ENCODE data around the gene ELFN2. TPM values are rescaled to one million over a fixed set of nuclear protein-coding genes. Genes with fewer than 3 reads are reported as not detected.

ELFN2 gene
- total RNA-seq, 1 experiment from 2014 or later, result 0.07 TPM

DNA sequence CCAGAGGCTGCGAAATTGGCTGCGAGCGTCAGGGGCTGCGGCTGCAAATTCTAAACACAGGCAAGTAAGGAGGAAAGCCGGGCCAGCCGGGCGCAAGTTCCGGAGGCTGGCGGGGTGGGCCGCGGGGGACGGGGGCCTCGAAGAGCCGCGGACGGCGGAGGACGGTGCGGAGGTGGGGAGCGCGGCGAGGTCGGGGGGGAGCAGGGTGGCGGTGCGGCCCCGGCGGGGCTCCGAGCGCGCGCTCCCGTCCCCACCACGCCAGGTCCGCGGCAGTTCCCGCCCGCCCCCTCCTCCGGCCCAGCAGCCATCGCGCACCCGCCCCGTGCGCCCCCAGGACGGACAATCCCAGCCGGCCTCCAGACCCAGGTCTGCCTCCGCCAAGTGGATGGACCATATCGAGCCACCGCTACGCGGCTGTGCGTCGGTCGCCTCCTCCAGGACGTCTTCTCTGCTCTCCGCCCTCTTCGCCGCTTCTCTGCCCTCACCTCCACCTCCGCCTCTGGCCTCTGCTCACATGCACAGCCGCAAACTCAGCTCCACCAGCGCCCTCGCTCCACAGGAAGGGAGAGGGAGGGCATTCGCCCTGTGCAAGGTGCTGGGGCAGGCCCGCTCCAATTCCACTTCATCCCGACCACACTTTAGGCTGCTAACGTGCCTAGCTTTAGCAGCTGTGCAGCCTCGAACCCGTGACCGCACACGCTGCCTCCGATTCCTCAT, 7.2 kb downstream of the ELFN2 start:
- no peaks in the 10 kb centered on the region for H3K9me3 ChIP-seq
- H3K4me3 ChIP-seq, result no peak overlapping the region; the same call in 1 of the 2 replicates
- H3K36me3 ChIP-seq, result no peaks in the 10 kb centered on the region
- peak; percentile 14 for DNase-seq
- H3K27me3 ChIP-seq, result peaks cover 13% of the 10 kb centered on the region; the same call in 1 of the 2 replicates

DNA sequence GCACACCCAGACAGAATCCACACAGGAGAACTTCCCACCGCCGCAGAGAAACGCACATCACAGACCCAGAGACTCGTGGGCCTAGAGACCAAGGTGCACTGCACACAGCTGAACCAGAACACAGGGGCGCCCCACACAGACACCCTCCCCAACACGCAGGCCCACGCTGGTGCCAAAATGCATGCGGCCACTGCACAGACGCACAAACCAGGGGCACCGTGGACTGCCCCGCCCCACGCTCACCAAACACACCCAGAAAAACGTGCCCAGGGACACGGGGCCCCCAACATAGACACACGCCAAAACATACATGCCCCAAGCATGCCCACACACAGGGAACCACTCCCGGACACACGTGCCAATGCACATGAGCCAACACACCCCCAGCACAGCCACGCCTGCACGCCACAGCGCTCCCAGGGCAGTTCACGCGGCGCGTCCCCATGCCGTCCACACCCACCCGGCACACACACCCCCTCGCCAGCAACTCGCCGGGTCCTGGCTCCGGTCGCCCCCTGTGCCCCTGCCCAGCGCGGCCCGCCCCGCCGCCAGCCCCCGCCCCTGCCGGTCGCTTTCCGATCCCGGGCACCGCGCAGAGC, 7.8 kb downstream of the ELFN2 start:
- no peaks in the 10 kb centered on the region for H3K9me3 ChIP-seq
- no peak overlapping the region for H3K4me3 ChIP-seq
- no peaks in the 10 kb centered on the region for H3K36me3 ChIP-seq
- no peak for DNase-seq
- H3K27me3 ChIP-seq, result peaks cover 13% of the 10 kb centered on the region; the same call in 1 of the 2 replicates

GRCh38 chr22:37418627-37419369, 8.5 kb downstream of the ELFN2 start:
- Histone ChIP-seq H3K4me3 (no peak overlapping the region), H3K36me3 (no peaks in the 10 kb centered on the region), H3K9me3 (no peaks in the 10 kb centered on the region), H3K27me3 (peaks cover 13% of the 10 kb centered on the region; the same call in 1 of the 2 replicates)
- no peak for DNase-seq

GRCh38 chr22:37417677-37418348, 9.5 kb downstream of the ELFN2 start:
- DNase-seq, result no peak
- Histone ChIP-seq H3K9me3 (no peaks in the 10 kb centered on the region), H3K27me3 (peaks cover 13% of the 10 kb centered on the region; the same call in 1 of the 2 replicates), H3K36me3 (no peaks in the 10 kb centered on the region), H3K4me3 (no peak overlapping the region)

- no peak for DNase-seq
- no peaks in the 10 kb centered on the region for H3K9me3 ChIP-seq
- no peak overlapping the region for H3K4me3 ChIP-seq
- no peaks in the 10 kb centered on the region for H3K36me3 ChIP-seq
- H3K27me3 ChIP-seq, result peaks cover 13% of the 10 kb centered on the region; the same call in 1 of the 2 replicates
Observed at GRCh38 chr22:37417264-37417663, 10.0 kb downstream of the ELFN2 start.

- Histone ChIP-seq H3K36me3 (no peaks in the 10 kb centered on the region), H3K27me3 (peaks cover 13% of the 10 kb centered on the region; the same call in 1 of the 2 replicates), H3K9me3 (no peaks in the 10 kb centered on the region), H3K4me3 (no peak overlapping the region)
- DNase-seq, result no peak
Observed at GRCh38 chr22:37416827-37417226, 10.5 kb downstream of the ELFN2 start.

GRCh38 chr22:37416389-37416788, 10.9 kb downstream of the ELFN2 start:
- H3K27me3 ChIP-seq, result peaks cover 13% of the 10 kb centered on the region; the same call in 1 of the 2 replicates
- no peak overlapping the region for H3K4me3 ChIP-seq
- no peak for DNase-seq
- H3K9me3 ChIP-seq, result no peaks in the 10 kb centered on the region
- no peaks in the 10 kb centered on the region for H3K36me3 ChIP-seq

GRCh38 chr22:37415210-37415609, 12.1 kb downstream of the ELFN2 start:
- H3K36me3 ChIP-seq, result no peaks in the 10 kb centered on the region
- no peaks in the 10 kb centered on the region for H3K9me3 ChIP-seq
- H3K27me3 ChIP-seq, result peaks cover 5% of the 10 kb centered on the region; the same call in 1 of the 2 replicates
- no peak overlapping the region for H3K4me3 ChIP-seq
- DNase-seq, result no peak

- Histone ChIP-seq H3K36me3 (no peaks in the 10 kb centered on the region), H3K27me3 (no peaks in the 10 kb centered on the region)
- no peak for DNase-seq
Observed at GRCh38 chr22:37414288-37414687, 13.0 kb downstream of the ELFN2 start.

DNA sequence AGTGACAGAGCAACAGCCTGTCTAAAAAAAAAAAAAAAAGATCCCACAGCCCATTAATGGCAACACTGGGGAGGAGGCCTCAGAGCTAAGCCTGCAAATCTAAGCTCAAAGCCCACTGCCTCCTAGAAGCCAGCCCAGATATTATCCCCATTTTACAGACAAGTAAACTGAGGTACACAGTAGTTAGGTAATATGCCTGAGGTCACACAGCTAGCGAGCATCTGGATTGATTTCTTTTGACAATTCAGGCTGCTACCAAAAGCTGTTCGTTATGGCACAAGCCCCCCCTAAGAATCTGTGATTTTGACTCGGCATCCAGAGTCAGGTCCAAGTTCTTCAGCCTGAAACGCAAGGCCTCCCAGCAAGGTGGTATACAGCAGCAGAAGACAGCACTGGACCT, 13.7 kb downstream of the ELFN2 start:
- Histone ChIP-seq H3K9me3 (no peaks in the 10 kb centered on the region), H3K27me3 (no peaks in the 10 kb centered on the region), H3K36me3 (no peaks in the 10 kb centered on the region), H3K4me3 (no peak overlapping the region)
- DNase-seq, result no peak

More at GRCh38 chr22:37414288-37414687, 13.0 kb downstream of the ELFN2 start:
- no peaks in the 10 kb centered on the region for H3K9me3 ChIP-seq
- no peak overlapping the region for H3K4me3 ChIP-seq

- Histone ChIP-seq H3K9me3 (no peaks in the 10 kb centered on the region), H3K36me3 (no peaks in the 10 kb centered on the region), H3K4me3 (no peak overlapping the region), H3K27me3 (no peaks in the 10 kb centered on the region)
- DNase-seq, result no peak
Observed at GRCh38 chr22:37412495-37413250, 14.6 kb downstream of the ELFN2 start.

- DNase-seq, result no peak
- Histone ChIP-seq H3K4me3 (no peak overlapping the region), H3K27me3 (no peaks in the 10 kb centered on the region), H3K9me3 (no peaks in the 10 kb centered on the region), H3K36me3 (no peaks in the 10 kb centered on the region)
Observed at GRCh38 chr22:37411655-37412054, 15.6 kb downstream of the ELFN2 start.

- no peak for DNase-seq
- no peaks in the 10 kb centered on the region for H3K36me3 ChIP-seq
- no peaks in the 10 kb centered on the region for H3K27me3 ChIP-seq
- no peaks in the 10 kb centered on the region for H3K9me3 ChIP-seq
- H3K4me3 ChIP-seq, result no peak overlapping the region
Observed at GRCh38 chr22:37410174-37411055, 16.9 kb downstream of the ELFN2 start.

- no peaks in the 10 kb centered on the region for H3K9me3 ChIP-seq
- no peaks in the 10 kb centered on the region for H3K36me3 ChIP-seq
- no peak overlapping the region for H3K4me3 ChIP-seq
- no peak for DNase-seq
- H3K27me3 ChIP-seq, result no peaks in the 10 kb centered on the region
Observed at GRCh38 chr22:37409459-37410050, 17.7 kb downstream of the ELFN2 start.

GRCh38 chr22:37409031-37409430, 18.2 kb downstream of the ELFN2 start:
- Histone ChIP-seq H3K9me3 (no peaks in the 10 kb centered on the region), H3K36me3 (no peaks in the 10 kb centered on the region), H3K27me3 (no peaks in the 10 kb centered on the region), H3K4me3 (no peak overlapping the region)
- no peak for DNase-seq
